HepG2 (cell line): ENCODE measurements around the gene PHYH. TPM values are rescaled to one million over a fixed set of nuclear protein-coding genes. Genes with fewer than 3 reads are reported as not detected.

Experiments used
- BATF2 ChIP-seq: sonication (generic); formaldehyde crosslinking; IDR thresholded peaks from 2 replicates; pipeline ENCODE4 v1.8.0; 2022; ENCODE audit warnings: mild to moderate bottlenecking, missing genetic modification reagents, moderate library complexity
- CBFB ChIP-seq: sonication (generic); formaldehyde crosslinking; IDR thresholded peaks from 2 replicates; pipeline ENCODE4 v1.4.0; 2020; ENCODE audit warnings: missing genetic modification reagents
- CBX2 ChIP-seq, 2 experiments: fragments of 200-600 bp in 1 of 2; sonication (generic); formaldehyde crosslinking in 1 of 2; IDR thresholded peaks; 2 replicates each; pipeline versions ENCODE4 v1.7.0 to v1.8.1; 2018 to 2022; ENCODE audit warnings: low read depth in 2 of 2, low read length in 1 of 2, mild to moderate bottlenecking in 1 of 2, missing genetic modification reagents in 1 of 2
- EP300 ChIP-seq, 3 experiments: sonication (generic) in 1 of 3; formaldehyde crosslinking in 1 of 3; IDR thresholded peaks; 2 replicates each; pipeline versions ENCODE4 v1.5.1 to v1.6.1; 2011 to 2020; ENCODE audit warnings: low read depth in 2 of 3, low read length in 2 of 3, borderline replicate concordance in 1 of 3, improper control_type of control experiment in 1 of 3, mild to moderate bottlenecking in 1 of 3, missing genetic modification reagents in 1 of 3, moderate library complexity in 1 of 3
- HIVEP1 ChIP-seq: sonication (generic); formaldehyde crosslinking; IDR thresholded peaks from 2 replicates; pipeline ENCODE4 v1.4.0; 2020; ENCODE audit warnings: mild to moderate bottlenecking, missing genetic modification reagents
- HNRNPH1 ChIP-seq: fragments of 200-400 bp; formaldehyde crosslinking; optimal IDR thresholded peaks from 2 replicates; pipeline ENCODE3; 2017; ENCODE audit warnings: mild to moderate bottlenecking, low read depth, low read length
- HNRNPL ChIP-seq: fragments of 200-400 bp; formaldehyde crosslinking; IDR thresholded peaks from 2 replicates; pipeline ENCODE4 v1.6.1; 2017; ENCODE audit warnings: mild to moderate bottlenecking, low read depth, low read length
- IKZF1 ChIP-seq: fragments of 450-650 bp; IDR thresholded peaks from 2 replicates; pipeline ENCODE4 v1.7.1; 2016
- KDM2A ChIP-seq: sonication (generic); formaldehyde crosslinking; IDR thresholded peaks from 2 replicates; pipeline ENCODE4 v1.4.0; 2020; ENCODE audit warnings: low read depth, missing genetic modification reagents, borderline replicate concordance
- NKX3-1 ChIP-seq: sonication (generic); formaldehyde crosslinking; IDR thresholded peaks from 2 replicates; pipeline ENCODE4 v1.5.0; 2020; ENCODE audit warnings: missing genetic modification reagents
- TOE1 ChIP-seq: sonication (generic); formaldehyde crosslinking; IDR thresholded peaks from 2 replicates; pipeline ENCODE4 v1.4.0; 2020; ENCODE audit warnings: mild to moderate bottlenecking, missing genetic modification reagents
- TP53 ChIP-seq: sonication (generic); formaldehyde crosslinking; conservative IDR thresholded peaks from 2 replicates; pipeline ENCODE4 v1.4.0; 2020; ENCODE audit warnings: missing genetic modification reagents
- ZNF563 ChIP-seq: sonication (generic); formaldehyde crosslinking; IDR thresholded peaks from 2 replicates; pipeline ENCODE4 v1.8.0; 2022; ENCODE audit warnings: mild to moderate bottlenecking, moderate library complexity, missing genetic modification reagents
- ZNF607 ChIP-seq: sonication (generic); formaldehyde crosslinking; IDR thresholded peaks from 2 replicates; pipeline ENCODE4 v1.5.1; 2020; ENCODE audit warnings: missing genetic modification reagents, mild to moderate bottlenecking, borderline replicate concordance
- ZNF646 ChIP-seq: sonication (generic); formaldehyde crosslinking; IDR thresholded peaks from 2 replicates; pipeline ENCODE4 v1.9.0; 2021; ENCODE audit warnings: mild to moderate bottlenecking, missing genetic modification reagents
- polyA plus RNA-seq, 8 experiments: library from polyadenylated mRNA; depleted of rRNA in 3 of 8; stranded (reverse) in 7 of 8; unstranded in 1 of 8; fragments of >200 nt; fragmentation: Illumina TruSeq in 4 of 8; extraction: Trizol in 4 of 8; gene quantifications; 2 replicates each; pipeline versions ENCODE4 v1.2.1 to v1.2.3, GENCODE V29; 2011 to 2016; ENCODE audit warnings: low read depth in 4 of 8, missing spikeins in 1 of 8, mixed read lengths in 1 of 8; ENCODE audit not compliant: insufficient read depth in 1 of 8
- total RNA-seq, 5 experiments: library from RNA; depleted of rRNA; stranded (reverse); fragments of >200 nt; fragmentation: Illumina TruSeq; extraction: Trizol; gene quantifications; 2 replicates each; pipeline ENCODE4 v1.2.3, GENCODE V29; 2016; ENCODE audit warnings: low read depth in 1 of 5
- TF ChIP-seq, protein P1 (sequence below): sonication (generic); formaldehyde crosslinking; conservative IDR thresholded peaks from 2 replicates; pipeline ENCODE4 v1.8.1; 2023; ENCODE audit warnings: missing genetic modification reagents
- TF ChIP-seq, protein P2 (sequence below): sonication (generic); formaldehyde crosslinking; IDR thresholded peaks from 2 replicates; pipeline ENCODE4 v1.4.0; 2020; ENCODE audit warnings: missing genetic modification reagents, borderline replicate concordance

PHYH gene
- total and polyA plus RNA-seq, 2 of the 13 experiments (the other 11 are each of a cell fraction or from before 2014, with no cell fraction given), result 27.2 to 34.5 TPM

- TF ChIP-seq, protein P1, sequence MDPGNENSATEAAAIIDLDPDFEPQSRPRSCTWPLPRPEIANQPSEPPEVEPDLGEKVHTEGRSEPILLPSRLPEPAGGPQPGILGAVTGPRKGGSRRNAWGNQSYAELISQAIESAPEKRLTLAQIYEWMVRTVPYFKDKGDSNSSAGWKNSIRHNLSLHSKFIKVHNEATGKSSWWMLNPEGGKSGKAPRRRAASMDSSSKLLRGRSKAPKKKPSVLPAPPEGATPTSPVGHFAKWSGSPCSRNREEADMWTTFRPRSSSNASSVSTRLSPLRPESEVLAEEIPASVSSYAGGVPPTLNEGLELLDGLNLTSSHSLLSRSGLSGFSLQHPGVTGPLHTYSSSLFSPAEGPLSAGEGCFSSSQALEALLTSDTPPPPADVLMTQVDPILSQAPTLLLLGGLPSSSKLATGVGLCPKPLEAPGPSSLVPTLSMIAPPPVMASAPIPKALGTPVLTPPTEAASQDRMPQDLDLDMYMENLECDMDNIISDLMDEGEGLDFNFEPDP (CRISPR knock-in tag), result no peak
- TF ChIP-seq HNRNPH1 (peak; percentile 50), ZNF646 (CRISPR knock-in tag) (no peak), BATF2 (CRISPR knock-in tag) (no peak), ZNF607 (CRISPR knock-in tag) (no peak), HNRNPL (0 out of 2 replicates have a peak, but pooled peaks have one; percentile 21), KDM2A (CRISPR knock-in tag) (peak; percentile 83; the same call in 1 of the 2 replicates), TP53 (CRISPR knock-in tag) (no peak), HIVEP1 (no peak), NKX3-1 (no peak), ZNF563 (CRISPR knock-in tag) (peak; percentile 30; the same call in 1 of the 2 replicates), CBX2 (IDR thresholded peaks at IDR 0.05; ENCODE audit: low read depth, low read length) (no peak), CBX2 (CRISPR knock-in tag; IDR thresholded peaks at IDR 0.05; ENCODE audit: low read depth) (no peak), TOE1 (no peak), IKZF1 (no peak), EP300 (IDR thresholded peaks at IDR 0.05; ENCODE audit: low read depth in 2 of 2, low read length in 2 of 2) (no peak), EP300 (CRISPR knock-in tag; IDR thresholded peaks at IDR 0.05; ENCODE audit: borderline replicate concordance) (no peak), CBFB (CRISPR knock-in tag) (no peak)
- TF ChIP-seq, protein P2, sequence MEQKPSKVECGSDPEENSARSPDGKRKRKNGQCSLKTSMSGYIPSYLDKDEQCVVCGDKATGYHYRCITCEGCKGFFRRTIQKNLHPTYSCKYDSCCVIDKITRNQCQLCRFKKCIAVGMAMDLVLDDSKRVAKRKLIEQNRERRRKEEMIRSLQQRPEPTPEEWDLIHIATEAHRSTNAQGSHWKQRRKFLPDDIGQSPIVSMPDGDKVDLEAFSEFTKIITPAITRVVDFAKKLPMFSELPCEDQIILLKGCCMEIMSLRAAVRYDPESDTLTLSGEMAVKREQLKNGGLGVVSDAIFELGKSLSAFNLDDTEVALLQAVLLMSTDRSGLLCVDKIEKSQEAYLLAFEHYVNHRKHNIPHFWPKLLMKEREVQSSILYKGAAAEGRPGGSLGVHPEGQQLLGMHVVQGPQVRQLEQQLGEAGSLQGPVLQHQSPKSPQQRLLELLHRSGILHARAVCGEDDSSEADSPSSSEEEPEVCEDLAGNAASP, result 0 out of 2 replicates have a peak, but pooled peaks have one; percentile 50
Observed at GRCh38 chr10:13348216-13349017, 48.6 kb upstream of the PHYH start, which contains the start of gene SEPHS1 (continued).
